H9 (cell line): ENCODE data around the gene CYP21A2. TPM values are rescaled to one million over a fixed set of nuclear protein-coding genes. Genes with fewer than 3 reads are reported as not detected.
"Not testable (repeated sequence)": the region's sequence is repeated elsewhere in the genome, so short reads cannot be mapped to it uniquely, and the experiment has no call there.

Experiments used
- DNase-seq: peaks from one replicate; pipeline ENCODE4 v3.0.0-alpha.2; 2017
- H2AFZ ChIP-seq: one replicate; pipeline ENCODE4 v1.6.1; 2013; ENCODE audit warnings: mild to moderate bottlenecking, low read length, control low read depth, moderate library complexity
- H2AK5ac ChIP-seq: 2 replicates; pipeline ENCODE4 v1.6.1; 2013; ENCODE audit warnings: low read length, control low read depth, mixed read lengths; ENCODE audit not compliant: insufficient read length
- H2BK120ac ChIP-seq: one replicate; pipeline ENCODE4 v1.6.1; 2013; ENCODE audit warnings: low read depth, mild to moderate bottlenecking, low read length, control low read depth, inconsistent platforms; ENCODE audit not compliant: poor library complexity, severe bottlenecking
- H2BK12ac ChIP-seq: 2 replicates; pipeline ENCODE4 v1.6.1; 2013; ENCODE audit warnings: low read length, control low read depth, mixed read lengths, low read depth; ENCODE audit not compliant: insufficient read length
- H2BK15ac ChIP-seq: 2 replicates; pipeline ENCODE4 v1.6.1; 2013; ENCODE audit warnings: low read depth, low read length, control low read depth
- H2BK20ac ChIP-seq: one replicate; pipeline ENCODE4 v1.6.1; 2013; ENCODE audit warnings: low read depth, mild to moderate bottlenecking, low read length, control low read depth, inconsistent platforms; ENCODE audit not compliant: poor library complexity, severe bottlenecking
- H2BK5ac ChIP-seq: 2 replicates; pipeline ENCODE4 v1.6.1; 2013; ENCODE audit warnings: low read length, control low read depth, mixed read lengths; ENCODE audit not compliant: insufficient read length
- H3K14ac ChIP-seq: 2 replicates; pipeline ENCODE4 v1.6.1; 2013; ENCODE audit warnings: low read length, control low read depth; ENCODE audit not compliant: insufficient read depth
- H3K18ac ChIP-seq: 2 replicates; pipeline ENCODE4 v1.6.1; 2013; ENCODE audit warnings: low read depth, mild to moderate bottlenecking, mixed read lengths, low read length, control low read depth; ENCODE audit not compliant: insufficient read length
- H3K23ac ChIP-seq: 2 replicates; pipeline ENCODE4 v1.6.1; 2013; ENCODE audit warnings: low read length, control low read depth, mixed read lengths, low read depth; ENCODE audit not compliant: insufficient read length
- H3K23me2 ChIP-seq: 2 replicates; pipeline ENCODE4 v1.6.1; 2013; ENCODE audit warnings: low read depth, mild to moderate bottlenecking, mixed read lengths, low read length, control low read depth; ENCODE audit not compliant: insufficient read length, poor library complexity, severe bottlenecking
- H3K27ac ChIP-seq: 2 replicates; pipeline ENCODE4 v1.5.1; 2013; ENCODE audit warnings: low read length, control low read depth, mixed read lengths, low read depth; ENCODE audit not compliant: insufficient read length
- H3K27me3 ChIP-seq: 2 replicates; pipeline ENCODE4 v1.6.1; 2013; ENCODE audit warnings: low read length, control low read depth, inconsistent platforms; ENCODE audit not compliant: insufficient read depth
- H3K4ac ChIP-seq: 2 replicates; pipeline ENCODE4 v1.6.1; 2013; ENCODE audit warnings: low read depth, mild to moderate bottlenecking, control low read depth, inconsistent platforms, low read length, moderate library complexity
- H3K4me1 ChIP-seq: 2 replicates; pipeline ENCODE4 v1.6.1; 2013; ENCODE audit warnings: low read length, control low read depth, inconsistent platforms; ENCODE audit not compliant: insufficient read depth
- H3K4me2 ChIP-seq: 2 replicates; pipeline ENCODE4 v1.6.1; 2013; ENCODE audit warnings: low read length, control low read depth, mixed read lengths; ENCODE audit not compliant: insufficient read length, insufficient read depth
- H3K56ac ChIP-seq: 2 replicates; pipeline ENCODE4 v1.6.1; 2013; ENCODE audit warnings: low read depth, mild to moderate bottlenecking, mixed read lengths, low read length, control low read depth; ENCODE audit not compliant: insufficient read length
- H3K79me1 ChIP-seq: 2 replicates; pipeline ENCODE4 v1.6.1; 2013; ENCODE audit warnings: low read depth, mild to moderate bottlenecking, moderate library complexity, low read length, control low read depth, inconsistent platforms; ENCODE audit not compliant: insufficient read depth, poor library complexity, severe bottlenecking
- H3K79me2 ChIP-seq: 2 replicates; pipeline ENCODE4 v1.6.1; 2013; ENCODE audit warnings: low read length, control low read depth, inconsistent platforms; ENCODE audit not compliant: insufficient read depth
- H3K9ac ChIP-seq: 2 replicates; pipeline ENCODE4 v1.6.1; 2013; ENCODE audit warnings: low read length, control low read depth, mixed read lengths; ENCODE audit not compliant: insufficient read length; ENCODE audit errors: extremely low read depth
- H3K9me3 ChIP-seq: one replicate; pipeline ENCODE4 v1.6.1; 2013; ENCODE audit warnings: low read depth, low read length, inconsistent platforms; ENCODE audit not compliant: control insufficient read depth
- H3T11ph ChIP-seq: one replicate; pipeline ENCODE4 v1.6.1; 2013; ENCODE audit warnings: mild to moderate bottlenecking, low read length, control low read depth, inconsistent platforms
- H4K20me1 ChIP-seq: one replicate; pipeline ENCODE4 v1.6.1; 2013; ENCODE audit not compliant: control insufficient read depth, insufficient read length, insufficient read depth
- H4K5ac ChIP-seq: 2 replicates; pipeline ENCODE4 v1.6.1; 2013; ENCODE audit warnings: low read depth, mild to moderate bottlenecking, mixed read lengths, low read length, control low read depth; ENCODE audit not compliant: insufficient read length
- H4K8ac ChIP-seq: replicated peaks from 2 replicates; pipeline ENCODE4 v1.6.1; 2013; ENCODE audit warnings: low read length, control low read depth, mixed read lengths, low read depth; ENCODE audit not compliant: insufficient read length
- H4K91ac ChIP-seq: 2 replicates; pipeline ENCODE4 v1.6.1; 2013; ENCODE audit warnings: low read depth, mild to moderate bottlenecking, moderate library complexity, mixed read lengths, low read length, control low read depth; ENCODE audit not compliant: insufficient read length
- H3K27ac Mint-ChIP-seq, 3 experiments: 2 replicates in 2 of 3; 3 replicates in 1 of 3; pipeline ENCODE4 v1.8.0; 2020 to 2021; ENCODE audit warnings: mixed read lengths in 3 of 3, mild to moderate bottlenecking in 1 of 3, moderate library complexity in 1 of 3
- H3K27me3 Mint-ChIP-seq: 2 replicates; pipeline ENCODE4 v1.8.0; 2021; ENCODE audit warnings: low read depth, mild to moderate bottlenecking, moderate library complexity, mixed read lengths
- H3K36me3 Mint-ChIP-seq, 3 experiments: 2 replicates in 2 of 3; 3 replicates in 1 of 3; pipeline ENCODE4 v1.8.0; 2020 to 2021; ENCODE audit warnings: low read depth in 3 of 3, mixed read lengths in 3 of 3; ENCODE audit not compliant: insufficient read depth in 1 of 3
- H3K4me1 Mint-ChIP-seq, 2 experiments: 2 replicates each; pipeline ENCODE4 v1.8.0; 2020; ENCODE audit warnings: mixed read lengths in 2 of 2
- H3K4me3 Mint-ChIP-seq, 2 experiments: 2 replicates in 1 of 2; 3 replicates in 1 of 2; pipeline ENCODE4 v1.8.0; 2020 to 2021; ENCODE audit warnings: mild to moderate bottlenecking in 2 of 2, mixed read lengths in 2 of 2, moderate library complexity in 1 of 2
- H3K9me3 Mint-ChIP-seq, 2 experiments: 2 replicates in 1 of 2; 3 replicates in 1 of 2; pipeline ENCODE4 v1.8.0; 2020; ENCODE audit warnings: mild to moderate bottlenecking in 2 of 2, mixed read lengths in 2 of 2, moderate library complexity in 1 of 2
- WGBS: extraction: QIAGEN DNeasy Blood & Tissue Kit; methylation state at CpG from one replicate; pipeline ENCODE4 v1.1.7; 2013; ENCODE audit warnings: missing lambda C conversion rate, low lambda C conversion rate, mixed read lengths; ENCODE audit not compliant: insufficient read length; ENCODE audit errors: extremely low coverage; 5-methylcytosine and 5-hydroxymethylcytosine counted together
- total RNA-seq: library from RNA; stranded (reverse); gene quantifications from 2 replicates; pipeline ENCODE4 v1.2.1, GENCODE V29; 2021

CYP21A2 gene
- total RNA-seq, 1 experiment from 2014 or later: not detected

GRCh38 chr6:32007086-32007485 lies 31.1 kb upstream of the CYP21A2 start:
- not testable (repeated sequence) for H4K5ac ChIP-seq, H3K9me3 ChIP-seq, H3K36me3 Mint-ChIP-seq, H3K4me1 ChIP-seq, H3K27me3 Mint-ChIP-seq, H3K27ac ChIP-seq, DNase-seq, H3K4me1 Mint-ChIP-seq, H4K91ac ChIP-seq, H3T11ph ChIP-seq, H3K79me2 ChIP-seq, H2AFZ ChIP-seq, H3K4me3 Mint-ChIP-seq, H3K23ac ChIP-seq, H3K9ac ChIP-seq, H3K56ac ChIP-seq, H3K9me3 Mint-ChIP-seq, H3K18ac ChIP-seq, H3K14ac ChIP-seq, H2BK5ac ChIP-seq, H2BK20ac ChIP-seq, H3K4me2 ChIP-seq, H3K23me2 ChIP-seq, H2BK120ac ChIP-seq, H4K8ac ChIP-seq, H2AK5ac ChIP-seq, H4K20me1 ChIP-seq, H2BK12ac ChIP-seq, H2BK15ac ChIP-seq, H3K79me1 ChIP-seq, H3K27me3 ChIP-seq, H3K27ac Mint-ChIP-seq, H3K4ac ChIP-seq
- WGBS: no CpG with 5 or more reads among the region's 12 CpGs

- not testable (repeated sequence) for H2BK5ac ChIP-seq, H3K4me2 ChIP-seq, H3K4ac ChIP-seq, H3K9ac ChIP-seq, H4K20me1 ChIP-seq, H3K14ac ChIP-seq, H4K8ac ChIP-seq, H3K18ac ChIP-seq, H4K91ac ChIP-seq, H3K9me3 Mint-ChIP-seq, H2AFZ ChIP-seq, H3K23ac ChIP-seq, H3K9me3 ChIP-seq, H2BK20ac ChIP-seq, H3K27ac Mint-ChIP-seq, H2BK120ac ChIP-seq, H3K27me3 Mint-ChIP-seq, H2BK12ac ChIP-seq, H4K5ac ChIP-seq, H3K27ac ChIP-seq, H3K23me2 ChIP-seq, H3K79me1 ChIP-seq, H3K56ac ChIP-seq, H3K36me3 Mint-ChIP-seq, H2AK5ac ChIP-seq, H2BK15ac ChIP-seq, H3K79me2 ChIP-seq, DNase-seq, H3K4me1 Mint-ChIP-seq, H3T11ph ChIP-seq, H3K4me3 Mint-ChIP-seq, H3K4me1 ChIP-seq, H3K27me3 ChIP-seq
- WGBS: no CpG with 5 or more reads among the region's 24 CpGs
Observed at GRCh38 chr6:32008037-32008436, 30.2 kb upstream of the CYP21A2 start.
